OCI-LY1 (cell line): ENCODE measurements around the gene MEAK7.

Experiments
- H2AFZ ChIP-seq: fragments of 200-600 bp; sonication (generic), shearing (Covaris generic); 2 replicates; pipeline ENCODE4 v1.6.0; 2014; ENCODE audit warnings: antibody characterized with exemption, mild to moderate bottlenecking, low read length
- H3F3A ChIP-seq: fragments of 200-600 bp; sonication (generic), shearing (Covaris generic); 2 replicates; pipeline ENCODE4 v1.6.0; 2014; ENCODE audit warnings: mild to moderate bottlenecking, antibody characterized with exemption, low read length, moderate library complexity; ENCODE audit not compliant: insufficient read depth
- H3K27ac ChIP-seq: fragments of 200-600 bp; sonication (generic); 2 replicates; pipeline ENCODE4 v1.5.1; 2014; ENCODE audit warnings: low read length, mixed run types, mild to moderate bottlenecking, low read depth; ENCODE audit not compliant: poor library complexity, severe bottlenecking
- H3K27me3 ChIP-seq: fragments of 200-600 bp; sonication (generic); 2 replicates; pipeline ENCODE4 v1.6.0; 2014; ENCODE audit warnings: antibody characterized with exemption, mild to moderate bottlenecking, low read length, moderate library complexity; ENCODE audit not compliant: insufficient read depth
- H3K36me3 ChIP-seq: fragments of 200-600 bp; sonication (generic); 2 replicates; pipeline ENCODE4 v1.6.1; 2014; ENCODE audit warnings: mild to moderate bottlenecking, antibody characterized with exemption, low read length, moderate library complexity, mixed read lengths; ENCODE audit not compliant: insufficient read depth
- H3K4me1 ChIP-seq: fragments of 200-600 bp; sonication (generic); 2 replicates; pipeline ENCODE4 v1.5.1; 2014; ENCODE audit warnings: mild to moderate bottlenecking, low read length, moderate library complexity; ENCODE audit not compliant: insufficient read depth, severe bottlenecking
- H3K4me2 ChIP-seq: fragments of 200-600 bp; sonication (generic), shearing (Covaris generic); 2 replicates; pipeline ENCODE4 v1.6.1; 2014; ENCODE audit warnings: low read length
- H3K4me3 ChIP-seq: fragments of 200-600 bp; sonication (generic); 2 replicates; pipeline ENCODE4 v1.5.1; 2014; ENCODE audit warnings: low read length, low read depth, mild to moderate bottlenecking, mixed read lengths; ENCODE audit not compliant: poor library complexity, severe bottlenecking
- H3K79me2 ChIP-seq: fragments of 200-600 bp; shearing (Covaris generic); 2 replicates; pipeline ENCODE4 v1.6.1; 2016; ENCODE audit warnings: mixed run types, low read length, mixed read lengths; ENCODE audit not compliant: insufficient read depth
- H3K9ac ChIP-seq: fragments of 200-600 bp; sonication (generic), shearing (Covaris generic); 2 replicates; pipeline ENCODE4 v1.6.1; 2014; ENCODE audit warnings: mild to moderate bottlenecking, low read length, mixed read lengths
- H3K9me2 ChIP-seq: fragments of 200-600 bp; sonication (generic), shearing (Covaris generic); 2 replicates; pipeline ENCODE4 v1.6.1; 2014; ENCODE audit warnings: low read depth, mild to moderate bottlenecking, low read length, mixed read lengths
- H3K9me3 ChIP-seq: fragments of 200-600 bp; shearing (Covaris generic); 2 replicates; pipeline ENCODE4 v1.6.1; 2014; ENCODE audit warnings: low read length, mixed read lengths
- H4K20me1 ChIP-seq: fragments of 200-600 bp; sonication (generic), shearing (Covaris generic); 2 replicates; pipeline ENCODE4 v1.6.0; 2016; ENCODE audit warnings: mild to moderate bottlenecking, low read length; ENCODE audit not compliant: insufficient read depth
- EZH2 ChIP-seq: fragments of 200-600 bp; sonication (generic), shearing (Covaris generic); IDR thresholded peaks from 2 replicates; pipeline ENCODE4 v1.8.0; 2017; ENCODE audit warnings: borderline replicate concordance, mixed run types, mild to moderate bottlenecking, antibody characterized with exemption, low read length, moderate library complexity, mixed read lengths
- TF ChIP-seq, protein P1 (sequence below): fragments of 200-600 bp; sonication (generic), shearing (Covaris generic); IDR thresholded peaks from 2 replicates; pipeline ENCODE4 v1.5.1; 2017; ENCODE audit warnings: mild to moderate bottlenecking, antibody characterized with exemption, low read length, moderate library complexity, mixed read lengths

Gene MEAK7

DNA sequence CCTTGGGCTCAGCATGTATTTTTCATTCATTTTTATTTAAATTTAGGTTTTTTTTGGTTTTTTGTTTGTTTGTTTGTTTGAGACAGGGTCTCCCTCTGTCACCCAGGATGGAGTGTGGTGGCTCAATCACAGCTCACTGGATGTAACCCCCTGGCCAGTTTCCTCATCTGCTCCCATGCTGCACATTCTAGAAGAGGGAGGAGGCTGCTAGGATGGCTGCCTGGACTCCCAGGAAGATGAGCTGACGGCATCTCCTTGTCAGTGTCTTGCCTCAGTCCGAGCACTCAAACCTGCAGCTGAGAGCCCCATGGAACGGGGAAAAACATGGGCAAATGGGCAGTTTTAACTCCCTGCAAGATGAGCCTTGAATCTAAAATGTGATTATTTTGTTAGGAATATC is 7.5 kb downstream of the MEAK7 start:
- Histone ChIP-seq H3K9ac (no peak overlapping the region), H3K36me3 (peaks cover 29% of the 10 kb centered on the region), H3K4me1 (no peaks in the 10 kb centered on the region), H2AFZ (no peak overlapping the region), H3F3A (no peaks in the 10 kb centered on the region), H3K9me2 (no peaks in the 10 kb centered on the region), H3K4me3 (no peak overlapping the region), H3K27ac (no peak overlapping the region), H3K4me2 (no peak overlapping the region), H3K27me3 (no peaks in the 10 kb centered on the region), H3K79me2 (no peaks in the 10 kb centered on the region), H4K20me1 (no peaks in the 10 kb centered on the region), H3K9me3 (peaks cover 10% of the 10 kb centered on the region)
- no peak for TF ChIP-seq EZH2
- TF ChIP-seq, protein P1, sequence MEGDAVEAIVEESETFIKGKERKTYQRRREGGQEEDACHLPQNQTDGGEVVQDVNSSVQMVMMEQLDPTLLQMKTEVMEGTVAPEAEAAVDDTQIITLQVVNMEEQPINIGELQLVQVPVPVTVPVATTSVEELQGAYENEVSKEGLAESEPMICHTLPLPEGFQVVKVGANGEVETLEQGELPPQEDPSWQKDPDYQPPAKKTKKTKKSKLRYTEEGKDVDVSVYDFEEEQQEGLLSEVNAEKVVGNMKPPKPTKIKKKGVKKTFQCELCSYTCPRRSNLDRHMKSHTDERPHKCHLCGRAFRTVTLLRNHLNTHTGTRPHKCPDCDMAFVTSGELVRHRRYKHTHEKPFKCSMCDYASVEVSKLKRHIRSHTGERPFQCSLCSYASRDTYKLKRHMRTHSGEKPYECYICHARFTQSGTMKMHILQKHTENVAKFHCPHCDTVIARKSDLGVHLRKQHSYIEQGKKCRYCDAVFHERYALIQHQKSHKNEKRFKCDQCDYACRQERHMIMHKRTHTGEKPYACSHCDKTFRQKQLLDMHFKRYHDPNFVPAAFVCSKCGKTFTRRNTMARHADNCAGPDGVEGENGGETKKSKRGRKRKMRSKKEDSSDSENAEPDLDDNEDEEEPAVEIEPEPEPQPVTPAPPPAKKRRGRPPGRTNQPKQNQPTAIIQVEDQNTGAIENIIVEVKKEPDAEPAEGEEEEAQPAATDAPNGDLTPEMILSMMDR: no peak

GRCh38 chr16:84495506-84495905 is 9.0 kb downstream of the MEAK7 start:
- H3F3A ChIP-seq: no peaks in the 10 kb centered on the region
- H3K27me3 ChIP-seq: no peaks in the 10 kb centered on the region
- no peaks in the 10 kb centered on the region for H4K20me1 ChIP-seq
- H3K4me1 ChIP-seq: no peaks in the 10 kb centered on the region
- H3K27ac ChIP-seq: no peak overlapping the region
- H3K9me3 ChIP-seq: peaks cover 10% of the 10 kb centered on the region
- TF ChIP-seq EZH2: no peak
- TF ChIP-seq, protein P1: no peak
- H3K79me2 ChIP-seq: no peaks in the 10 kb centered on the region
- no peak overlapping the region for H3K4me2 ChIP-seq
- H2AFZ ChIP-seq: no peak overlapping the region
- H3K4me3 ChIP-seq: no peak overlapping the region
- H3K9ac ChIP-seq: no peak overlapping the region
- H3K9me2 ChIP-seq: no peaks in the 10 kb centered on the region
- peaks cover 29% of the 10 kb centered on the region for H3K36me3 ChIP-seq

- Histone ChIP-seq H3K27me3 (no peaks in the 10 kb centered on the region), H3K9ac (no peak overlapping the region), H2AFZ (no peak overlapping the region), H3F3A (no peaks in the 10 kb centered on the region), H3K4me3 (no peak overlapping the region), H3K4me1 (no peaks in the 10 kb centered on the region), H4K20me1 (no peaks in the 10 kb centered on the region), H3K27ac (no peak overlapping the region), H3K36me3 (peaks cover 20% of the 10 kb centered on the region), H3K9me3 (peaks cover 10% of the 10 kb centered on the region), H3K9me2 (no peaks in the 10 kb centered on the region), H3K79me2 (no peaks in the 10 kb centered on the region), H3K4me2 (no peak overlapping the region)
- TF ChIP-seq, protein P1: no peak
- TF ChIP-seq EZH2: no peak
These were observed 15.3 kb downstream of the MEAK7 start for GRCh38 chr16:84489131-84489530.
